B cell (primary cell): Measurements from ENCODE around the gene CCDC24. TPM values are rescaled to one million over a fixed set of nuclear protein-coding genes. Genes with fewer than 3 reads are reported as not detected.

Experiments used
- ATAC-seq: fragments of 200-7000 bp; cut with Tn5 transposase; one replicate; pipeline ENCODE4 v1.10.0; 2021; ENCODE audit warnings: low read depth, mild to moderate bottlenecking, moderate number of reproducible peaks, moderate library complexity
- CTCF ChIA-PET: fragments of 350-600 bp; sonication (Branson Sonifier 250); formaldehyde crosslinking; loops from one replicate; lab custom pipeline; 2021; ENCODE audit warnings: antibody characterized with exemption, inconsistent platforms; lab: Charles Lee
- POLR2A ChIA-PET: fragments of 350-600 bp; sonication (Branson Sonifier 250); formaldehyde crosslinking; loops from one replicate; lab custom pipeline; 2021; ENCODE audit warnings: antibody characterized with exemption; lab: Charles Lee
- DNase-seq: peaks from one replicate; pipeline ENCODE4 v3.0.0; 2013
- H2AFZ ChIP-seq: 2 replicates; pipeline ENCODE4 v1.6.1; 2012; ENCODE audit warnings: mild to moderate bottlenecking, low read depth, low read length; ENCODE audit not compliant: insufficient read depth, poor library complexity, severe bottlenecking
- H3K27ac ChIP-seq, 2 donors: 1 replicate in 1 of 2; 2 replicates in 1 of 2; pipeline ENCODE4 v1.5.1; 2012 to 2013; ENCODE audit warnings: low read length in 2 of 2, mild to moderate bottlenecking in 2 of 2, moderate library complexity in 1 of 2
- H3K27me3 ChIP-seq, 4 experiments: fragments of 200-600 bp in 1 of 4; sonication (generic) in 1 of 4; replicated peaks in 1 of 4; 1 replicate in 2 of 4; 2 replicates in 2 of 4; pipeline versions ENCODE4 v1.6.1 to v1.7.0; 2013 to 2016; ENCODE audit warnings: low read length in 3 of 4, mild to moderate bottlenecking in 2 of 4, mixed read lengths in 1 of 4, moderate library complexity in 1 of 4; ENCODE audit not compliant: insufficient read depth in 4 of 4, control insufficient read depth in 3 of 4; ENCODE audit errors: control extremely low read depth in 1 of 4
- H3K36me3 ChIP-seq, 2 experiments: replicated peaks in 1 of 2; 1 replicate in 1 of 2; 2 replicates in 1 of 2; pipeline versions ENCODE4 v1.6.1 to v1.7.1; 2013; ENCODE audit warnings: low read length in 1 of 2; ENCODE audit not compliant: insufficient read depth in 2 of 2, control insufficient read depth in 1 of 2; ENCODE audit errors: control extremely low read depth in 1 of 2, extremely low read depth in 1 of 2
- H3K4me1 ChIP-seq, 2 donors: fragments of 200-600 bp in 1 of 2; sonication (generic) in 1 of 2; 1 replicate in 1 of 2; 2 replicates in 1 of 2; pipeline versions ENCODE4 v1.5.1 to v1.6.1; 2013 to 2017; ENCODE audit warnings: low read length in 2 of 2; ENCODE audit not compliant: control insufficient read depth in 2 of 2, insufficient read depth in 2 of 2
- H3K4me2 ChIP-seq: replicated peaks from 2 replicates; pipeline ENCODE3; 2012; ENCODE audit warnings: mild to moderate bottlenecking, low read depth, low read length; ENCODE audit not compliant: poor library complexity, severe bottlenecking
- H3K4me3 ChIP-seq, 5 experiments: fragments of 200-600 bp in 1 of 5; sonication (generic) in 1 of 5; 1 replicate in 3 of 5; 2 replicates in 2 of 5; pipeline versions ENCODE4 v1.5.1 to v1.7.0; 2011 to 2016; ENCODE audit warnings: low read length in 4 of 5, mild to moderate bottlenecking in 4 of 5, low read depth in 2 of 5, control low read depth in 1 of 5, moderate library complexity in 1 of 5; ENCODE audit not compliant: insufficient read depth in 1 of 5; ENCODE audit errors: control extremely low read depth in 1 of 5, extremely low read depth in 1 of 5
- H3K79me2 ChIP-seq: fragments of 200-600 bp; sonication (generic); one replicate; pipeline ENCODE4 v1.6.0; 2016; ENCODE audit warnings: low read length; ENCODE audit not compliant: control insufficient read depth, insufficient read depth
- H3K9ac ChIP-seq: fragments of 200-600 bp; sonication (generic); 2 replicates; pipeline ENCODE4 v1.6.1; 2017; ENCODE audit warnings: mild to moderate bottlenecking, low read length, moderate library complexity
- H3K9me3 ChIP-seq, 3 donors: one replicate each; pipeline versions ENCODE4 v1.6.1 to v1.7.1; 2013; ENCODE audit warnings: low read length in 2 of 3; ENCODE audit not compliant: control insufficient read depth in 2 of 3, insufficient read depth in 1 of 3; ENCODE audit errors: control extremely low read depth in 1 of 3
- H4K20me1 ChIP-seq: 2 replicates; pipeline ENCODE4 v1.6.0; 2012; ENCODE audit warnings: mild to moderate bottlenecking, low read length; ENCODE audit not compliant: insufficient read depth, control insufficient read depth, poor library complexity, severe bottlenecking
- H3K27ac Mint-ChIP-seq: one replicate; pipeline ENCODE4 v1.8.0; 2021; ENCODE audit warnings: mixed read lengths
- H3K27me3 Mint-ChIP-seq: one replicate; pipeline ENCODE4 v1.8.0; 2021; ENCODE audit warnings: mixed read lengths
- H3K4me1 Mint-ChIP-seq: one replicate; pipeline ENCODE4 v1.8.0; 2021; ENCODE audit warnings: mixed read lengths
- H3K4me3 Mint-ChIP-seq: one replicate; pipeline ENCODE4 v1.8.0; 2021; ENCODE audit warnings: mixed read lengths
- H3K9me3 Mint-ChIP-seq: one replicate; pipeline ENCODE4 v1.8.0; 2022; ENCODE audit warnings: mixed read lengths; ENCODE audit not compliant: insufficient read depth
- CTCF ChIP-seq: fragments of 200-600 bp; IDR thresholded peaks from one replicate; pipeline ENCODE4 v1.8.0; 2022; ENCODE audit warnings: antibody characterized with exemption, mild to moderate bottlenecking
- EZH2 ChIP-seq: IDR thresholded peaks from 2 replicates; pipeline ENCODE4 v1.6.1; 2012; ENCODE audit warnings: borderline replicate concordance, low read depth, mild to moderate bottlenecking, moderate library complexity, low read length; ENCODE audit not compliant: insufficient read depth, poor library complexity, severe bottlenecking
- WGBS: methylation state at CpG from one replicate; pipeline ENCODE4 v1.1.5; 2013; ENCODE audit warnings: missing lambda C conversion rate; ENCODE audit not compliant: insufficient coverage; 5-methylcytosine and 5-hydroxymethylcytosine counted together
- intact Hi-C: fragments of 100-400 bp; cut with micrococcal nuclease; formaldehyde crosslinking; loops from one replicate; pipeline ENCODE4 v1.10.0; 2022
- polyA plus RNA-seq: library from polyadenylated mRNA; depleted of rRNA; stranded (reverse); fragments of >200 nt; gene quantifications from 2 replicates; pipeline ENCODE4 v1.2.3, GENCODE V29; 2012
- total RNA-seq, 2 donors: library from RNA; stranded (reverse); fragments of 120-200 nt in 1 of 2; gene quantifications; 1 replicate in 1 of 2; 2 replicates in 1 of 2; pipeline versions ENCODE4 v1.2.3 to v1.2.4, GENCODE V29; 2013 to 2022

Gene CCDC24
- total and polyA plus RNA-seq, 2 donors (not counting 1 experiment from before 2014, with no cell fraction given): 10.1 to 18.4 TPM

GRCh38 chr1:44008259-44008658, 16.9 kb downstream of the CCDC24 start:
- DNase-seq (no peak), ATAC-seq (no peak)
- CTCF ChIA-PET: interaction anchor here (0.7 to 4.4 kb wide), 4 partner anchors 22 to 41 kb away, joined by 3 to 227 read pairs (median 3); partner anchors contain the start of gene SLC6A9
- Histone ChIP-seq H3K4me2 (no peak overlapping the region), H4K20me1 (no peaks in the 10 kb centered on the region), H2AFZ (no peak overlapping the region), H3K4me1 (no peaks in the 10 kb centered on the region), H3K79me2 (no peaks in the 10 kb centered on the region), H3K27me3 (no peaks in the 10 kb centered on the region), H3K4me3 (no peak overlapping the region), H3K9ac (no peak overlapping the region), H3K27ac (no peak overlapping the region), H3K36me3 (no peaks in the 10 kb centered on the region), H3K9me3 (no peaks in the 10 kb centered on the region)
- no peaks in the 10 kb centered on the region for H3K27me3 Mint-ChIP-seq
- H3K4me3 Mint-ChIP-seq: no peak overlapping the region
- POLR2A ChIA-PET: interaction anchor here (0.7 kb wide), 1 partner anchor 22 kb away, joined by 5 read pairs; no protein-coding TSS in a partner anchor
- no peaks in the 10 kb centered on the region for H3K9me3 Mint-ChIP-seq
- H3K4me1 Mint-ChIP-seq: no peaks in the 10 kb centered on the region
- H3K27ac Mint-ChIP-seq: no peak overlapping the region
- TF ChIP-seq EZH2 (no peak), CTCF (no peak)
- 100% methylated on average over 6 of the region's 12 CpGs for WGBS
- intact Hi-C loops: no loop called here

DNA sequence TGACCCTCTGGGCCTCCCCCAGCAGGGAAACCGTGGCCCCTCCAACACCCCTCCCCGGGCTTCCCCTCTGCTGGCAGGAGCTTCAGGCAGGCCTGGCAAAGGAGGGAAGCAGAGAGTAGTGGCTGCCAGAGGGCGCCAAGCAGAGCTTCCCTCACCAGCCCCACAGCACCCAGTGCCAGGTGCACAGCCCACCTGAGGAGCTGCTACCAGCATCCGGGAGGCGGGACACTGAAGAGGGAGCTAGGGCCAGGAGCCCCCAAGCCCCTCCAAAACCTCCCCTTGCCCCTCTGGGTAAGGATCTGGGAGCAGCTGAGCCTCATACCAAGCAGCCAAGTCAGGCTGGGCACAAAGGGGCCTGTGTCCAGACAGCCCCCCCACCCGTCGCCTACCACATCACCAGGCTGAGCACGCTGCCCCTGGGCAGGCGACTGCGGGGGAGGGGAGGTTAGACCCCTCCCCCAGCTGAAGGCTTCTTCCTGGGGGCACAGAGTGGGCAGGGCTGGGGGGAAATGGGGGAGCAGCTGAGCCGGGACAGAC, 19.6 kb downstream of the CCDC24 start:
- Histone ChIP-seq H3K79me2 (no peaks in the 10 kb centered on the region), H3K4me2 (no peak overlapping the region), H3K36me3 (no peaks in the 10 kb centered on the region), H3K27ac (no peak overlapping the region), H2AFZ (no peak overlapping the region), H3K4me1 (no peaks in the 10 kb centered on the region), H3K9me3 (no peaks in the 10 kb centered on the region), H3K4me3 (no peak overlapping the region), H4K20me1 (no peaks in the 10 kb centered on the region), H3K9ac (no peak overlapping the region), H3K27me3 (no peaks in the 10 kb centered on the region)
- peaks cover 9% of the 10 kb centered on the region for H3K27me3 Mint-ChIP-seq
- no peaks in the 10 kb centered on the region for H3K4me1 Mint-ChIP-seq
- ChIA-PET POLR2A (no interaction called here), CTCF (interaction anchor here (2.6 kb wide), 1 partner anchor 25 kb away, joined by 11 read pairs; no protein-coding TSS in a partner anchor)
- intact Hi-C loops: no loop called here
- H3K27ac Mint-ChIP-seq: no peak overlapping the region
- DNase-seq: no peak
- WGBS: 95% methylated on average over 3 of the region's 11 CpGs
- H3K4me3 Mint-ChIP-seq: no peak overlapping the region
- TF ChIP-seq CTCF: no peak
- no peak for TF ChIP-seq EZH2
- ATAC-seq: no peak
- no peaks in the 10 kb centered on the region for H3K9me3 Mint-ChIP-seq
